Measurements from ENCODE around the gene ULK1.
"Not testable (repeated sequence)": the region's sequence is repeated elsewhere in the genome, so short reads cannot be mapped to it uniquely, and the experiment has no call there.

ULK1 gene

DNA sequence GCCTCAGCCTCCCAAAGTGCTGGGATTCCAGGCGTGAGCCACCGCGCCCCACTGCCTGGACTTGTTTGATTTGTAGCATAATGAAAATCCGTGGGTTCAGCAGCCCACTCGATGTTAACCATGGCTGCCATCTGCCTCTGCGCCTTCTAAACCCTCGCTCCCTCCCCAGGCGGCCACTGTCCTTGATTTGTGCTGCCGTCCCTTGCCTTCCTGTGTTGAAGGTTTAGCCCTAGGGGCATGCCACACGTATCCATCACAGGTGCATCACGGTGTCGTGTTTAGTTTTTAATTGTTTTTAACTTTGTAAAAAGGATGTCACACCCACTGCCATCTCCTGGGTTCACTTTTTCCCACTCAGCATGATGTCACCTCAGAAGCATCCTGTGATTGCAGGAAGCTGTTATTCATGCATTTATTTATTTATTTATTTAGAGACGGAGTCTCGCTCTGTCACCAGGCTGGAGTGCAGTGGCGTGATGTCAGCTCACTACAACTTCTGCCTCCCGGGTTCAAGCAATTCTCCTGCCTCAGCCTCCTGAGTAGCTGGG lies 24.5 kb upstream of the ULK1 start:
- no peak overlapping the region for H3K27ac ChIP-seq
- TF ChIP-seq ZFX (IDR thresholded peaks at IDR 0.05; ENCODE audit: borderline replicate concordance), result no peak
- TF ChIP-seq, protein P1, sequence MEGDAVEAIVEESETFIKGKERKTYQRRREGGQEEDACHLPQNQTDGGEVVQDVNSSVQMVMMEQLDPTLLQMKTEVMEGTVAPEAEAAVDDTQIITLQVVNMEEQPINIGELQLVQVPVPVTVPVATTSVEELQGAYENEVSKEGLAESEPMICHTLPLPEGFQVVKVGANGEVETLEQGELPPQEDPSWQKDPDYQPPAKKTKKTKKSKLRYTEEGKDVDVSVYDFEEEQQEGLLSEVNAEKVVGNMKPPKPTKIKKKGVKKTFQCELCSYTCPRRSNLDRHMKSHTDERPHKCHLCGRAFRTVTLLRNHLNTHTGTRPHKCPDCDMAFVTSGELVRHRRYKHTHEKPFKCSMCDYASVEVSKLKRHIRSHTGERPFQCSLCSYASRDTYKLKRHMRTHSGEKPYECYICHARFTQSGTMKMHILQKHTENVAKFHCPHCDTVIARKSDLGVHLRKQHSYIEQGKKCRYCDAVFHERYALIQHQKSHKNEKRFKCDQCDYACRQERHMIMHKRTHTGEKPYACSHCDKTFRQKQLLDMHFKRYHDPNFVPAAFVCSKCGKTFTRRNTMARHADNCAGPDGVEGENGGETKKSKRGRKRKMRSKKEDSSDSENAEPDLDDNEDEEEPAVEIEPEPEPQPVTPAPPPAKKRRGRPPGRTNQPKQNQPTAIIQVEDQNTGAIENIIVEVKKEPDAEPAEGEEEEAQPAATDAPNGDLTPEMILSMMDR (IDR thresholded peaks at IDR 0.05), result no peak

DNA sequence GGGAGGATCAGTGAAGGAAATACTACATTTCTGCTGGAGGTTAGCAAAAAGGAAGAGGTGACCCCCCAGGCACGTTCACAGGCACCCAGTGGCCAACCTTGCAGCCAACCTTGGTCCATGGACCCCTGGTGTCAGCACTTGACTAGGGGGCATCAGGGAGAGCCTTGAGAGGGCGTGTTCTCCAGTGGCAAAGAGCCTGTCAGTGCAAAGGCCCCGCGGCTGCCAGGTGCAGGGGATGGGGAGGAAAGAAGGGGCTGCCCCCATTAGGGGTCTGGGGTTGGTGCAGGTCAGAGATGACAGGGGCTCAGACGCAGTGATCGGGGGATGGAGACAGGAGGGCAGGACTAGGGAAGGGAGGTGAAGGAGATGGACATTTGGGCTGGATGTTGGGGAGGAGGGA lies 22.7 kb upstream of the ULK1 start:
- H3K27ac ChIP-seq, result peak overlapping the region; percentile 38; the same call in 1 of the 2 replicates
- TF ChIP-seq, protein P1 (IDR thresholded peaks at IDR 0.05), result no peak
- TF ChIP-seq ZFX (IDR thresholded peaks at IDR 0.05; ENCODE audit: borderline replicate concordance), result no peak

DNA sequence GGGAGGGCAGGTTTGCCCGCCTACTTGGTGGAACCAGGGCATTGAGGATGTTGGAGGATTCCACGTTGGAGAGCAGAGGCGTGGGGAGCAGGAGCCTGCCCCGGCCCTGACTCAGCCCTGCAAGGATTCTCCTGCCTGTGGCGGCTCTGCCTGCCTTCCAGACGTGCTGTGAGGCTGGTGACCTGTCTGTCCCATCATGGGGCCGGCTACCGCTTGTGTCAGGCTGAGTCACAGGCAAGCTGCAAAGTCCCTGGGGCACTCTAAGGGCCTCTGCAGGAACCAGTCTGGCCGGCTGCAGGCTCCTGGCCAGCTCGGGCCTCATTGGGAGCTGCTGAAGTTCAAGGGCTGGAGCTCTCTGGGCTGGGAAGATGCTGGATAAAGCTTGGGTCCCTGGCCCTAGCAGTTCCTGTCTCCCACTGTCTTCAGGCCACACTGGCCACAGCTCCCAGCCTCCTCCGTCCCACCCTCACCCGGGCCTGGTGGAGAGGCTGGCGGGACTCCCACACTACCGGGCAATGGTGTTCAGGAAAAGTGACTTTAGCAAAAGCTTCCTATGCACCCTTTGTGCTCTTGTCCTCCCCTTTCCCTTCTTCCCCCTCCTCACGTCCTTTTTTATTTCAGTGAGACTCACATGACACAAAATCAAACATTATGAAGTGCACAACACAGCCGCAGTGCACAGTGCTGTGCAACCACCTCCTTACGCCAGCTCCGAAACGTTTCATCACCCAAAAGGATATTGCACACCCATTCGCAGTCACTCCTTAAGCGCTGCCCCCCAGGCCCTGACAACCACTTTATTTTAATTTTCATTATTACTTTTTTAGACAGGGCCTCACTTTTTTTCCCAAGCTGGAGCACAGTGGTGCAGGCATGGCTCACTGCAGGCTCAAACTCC lies 22.0 kb upstream of the ULK1 start:
- H3K27ac ChIP-seq, result peak overlapping the region; percentile 38

GRCh38 chr12:131873293-131873692 lies 21.1 kb upstream of the ULK1 start:
- TF ChIP-seq, protein P1 (IDR thresholded peaks at IDR 0.05), result no peak
- no peak for TF ChIP-seq ZFX (IDR thresholded peaks at IDR 0.05; ENCODE audit: borderline replicate concordance)
- H3K27ac ChIP-seq, result no peak overlapping the region

More for the DNA sequence above, 22.0 kb upstream of the ULK1 start:
- no peak for TF ChIP-seq ZFX (IDR thresholded peaks at IDR 0.05; ENCODE audit: borderline replicate concordance)
- TF ChIP-seq, protein P1 (IDR thresholded peaks at IDR 0.05), result no peak

DNA sequence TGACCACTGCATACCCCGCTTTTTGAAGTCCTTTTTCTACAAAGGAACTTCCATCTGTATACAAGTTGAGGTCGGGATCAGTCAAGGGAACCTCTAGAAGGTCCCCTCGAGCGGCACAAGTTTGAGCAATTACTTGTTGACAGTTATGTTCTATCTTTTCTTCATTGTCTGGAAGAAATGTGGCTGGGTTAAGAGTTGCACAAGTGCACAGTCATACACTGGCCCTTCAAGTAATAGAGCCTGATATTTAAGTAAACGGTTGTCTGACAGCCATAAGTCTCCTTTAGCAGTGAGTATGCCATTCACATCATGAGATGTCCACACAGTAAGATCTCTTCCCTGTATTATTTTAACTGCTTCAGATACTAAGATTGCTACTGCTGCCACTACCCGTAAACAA lies 19.4 kb upstream of the ULK1 start:
- H3K27ac ChIP-seq, result not testable (repeated sequence)

DNA sequence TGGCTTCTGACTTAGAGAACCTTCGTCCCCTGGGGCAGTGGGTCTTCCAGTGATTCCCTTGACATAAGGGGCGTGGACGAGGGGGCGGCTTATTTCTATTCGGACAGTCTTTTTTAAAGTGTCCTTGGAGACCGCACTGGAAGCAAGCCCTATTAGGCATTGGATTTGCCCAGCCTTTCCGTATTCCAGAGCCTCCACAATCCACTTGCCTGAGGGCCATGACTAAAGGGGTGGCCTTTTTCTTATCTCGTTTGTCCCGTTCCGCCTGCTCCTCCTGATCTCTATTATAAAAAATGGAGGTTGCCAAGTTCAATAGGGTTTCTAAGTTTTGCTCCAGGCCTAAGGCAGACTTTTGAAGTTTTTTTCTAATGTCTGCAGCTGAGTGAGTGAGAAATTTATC lies 17.2 kb upstream of the ULK1 start:
- not testable (repeated sequence) for H3K27ac ChIP-seq

GRCh38 chr12:131878436-131878835 lies 16.0 kb upstream of the ULK1 start:
- H3K27ac ChIP-seq, result not testable (repeated sequence)

DNA sequence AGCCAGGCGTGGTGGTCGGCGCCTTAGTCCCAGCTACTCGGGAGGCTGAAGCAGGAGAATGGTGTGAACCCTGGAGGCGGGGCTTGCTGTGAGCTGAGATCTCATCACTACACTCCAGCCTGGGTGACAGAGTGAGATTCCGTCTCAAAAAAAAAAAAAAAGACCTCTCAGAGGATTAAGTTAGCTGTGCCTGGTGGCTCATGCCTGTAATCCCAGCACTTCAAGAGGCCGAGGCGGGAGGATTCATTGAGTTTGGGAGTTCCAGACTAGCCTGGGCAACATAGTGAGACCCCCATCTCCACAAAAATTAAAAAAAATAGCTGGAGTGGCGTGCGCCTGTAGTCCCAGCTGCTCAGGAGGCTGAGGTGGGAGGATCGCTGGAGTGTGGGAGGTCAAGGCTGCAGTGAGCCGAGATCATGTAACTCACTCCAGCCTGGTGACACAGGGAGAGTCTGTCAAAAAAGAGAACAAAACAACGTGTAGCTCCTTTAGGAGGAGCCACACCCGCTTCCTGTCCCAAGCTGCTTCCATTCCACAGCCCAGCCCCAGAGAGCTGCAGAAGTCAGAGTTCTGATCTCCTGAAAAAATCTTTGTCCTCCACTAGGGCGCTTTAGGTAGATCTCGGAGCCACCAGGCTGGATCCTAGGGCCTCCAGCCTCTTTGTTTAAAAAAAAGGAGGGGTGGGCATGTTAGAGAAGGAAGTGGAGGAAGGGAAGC lies 11.5 kb upstream of the ULK1 start:
- TF ChIP-seq ZFX (IDR thresholded peaks at IDR 0.05; ENCODE audit: borderline replicate concordance), result no peak
- TF ChIP-seq, protein P1 (IDR thresholded peaks at IDR 0.05), result no peak
- H3K27ac ChIP-seq, result no peak overlapping the region
